ENCODE results near the gene CLCN5.
A peak's percentile ranks its signal among the peaks of the same experiment; 100 is the strongest.

CLCN5 gene

DNA sequence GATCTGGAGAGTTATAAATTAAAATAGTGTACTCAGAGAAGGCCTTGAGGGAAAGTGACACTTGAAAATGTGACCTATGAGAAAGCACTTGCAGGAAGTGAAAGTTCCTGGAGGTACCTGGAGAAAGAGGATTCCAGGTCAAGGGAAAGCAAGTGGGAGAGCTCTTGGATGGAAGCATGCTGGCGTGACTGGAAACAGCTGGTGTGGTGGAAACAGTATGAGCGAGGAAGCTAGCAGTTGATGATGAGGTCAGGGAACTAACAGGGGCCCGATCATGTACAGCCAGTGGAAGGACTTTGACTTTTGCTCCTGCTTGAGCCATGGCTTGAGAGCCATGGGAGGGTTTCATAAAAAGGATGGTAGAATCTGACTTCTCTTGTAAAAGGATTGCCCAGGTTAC, 9.5 kb upstream of the CLCN5 start:
- DNase-seq (ENCODE audit: low read depth) = no peak
- no peak overlapping the region for H3K4me3 ChIP-seq (ENCODE audit: low read length)

DNA sequence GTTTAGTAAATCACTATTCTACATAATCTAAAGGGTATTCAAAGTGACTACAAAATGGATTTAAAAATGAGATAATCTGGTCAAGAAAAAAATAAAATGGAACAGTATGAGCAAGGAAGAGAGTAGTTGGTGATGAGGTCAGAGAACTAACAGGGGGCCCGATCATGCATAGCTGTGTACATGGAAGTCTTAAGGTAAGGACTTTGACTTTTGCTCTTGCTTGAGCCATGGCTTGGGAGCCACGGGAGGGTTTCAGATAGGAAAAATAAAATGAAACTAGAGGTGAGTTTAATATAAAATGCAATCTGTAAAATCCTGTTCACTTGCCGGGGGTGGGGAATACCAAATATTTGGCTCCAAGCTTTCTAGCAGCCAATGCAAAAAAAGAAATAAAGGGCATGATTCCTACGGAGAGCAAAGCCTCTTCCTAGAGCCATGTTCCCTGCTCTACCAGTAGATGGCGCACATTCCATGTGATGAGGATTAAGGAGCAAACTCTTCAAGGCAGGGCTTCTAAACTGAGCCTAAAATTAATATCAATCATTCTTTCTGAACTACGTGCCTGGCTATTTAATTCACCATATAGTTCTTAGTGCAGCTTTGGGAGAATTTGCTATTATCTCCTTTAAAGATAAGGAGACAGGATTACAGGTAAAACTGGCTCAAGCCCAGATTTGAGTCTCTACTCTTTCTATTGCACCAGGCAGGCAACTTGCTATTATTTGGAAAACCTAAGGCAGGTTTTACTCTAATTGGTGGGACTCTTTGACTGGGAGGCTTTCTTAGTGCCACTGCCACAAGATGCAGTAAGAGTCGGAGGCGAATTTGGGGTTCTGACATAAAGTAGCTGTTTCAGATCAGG, 6.8 kb upstream of the CLCN5 start:
- TF ChIP-seq, protein P1, sequence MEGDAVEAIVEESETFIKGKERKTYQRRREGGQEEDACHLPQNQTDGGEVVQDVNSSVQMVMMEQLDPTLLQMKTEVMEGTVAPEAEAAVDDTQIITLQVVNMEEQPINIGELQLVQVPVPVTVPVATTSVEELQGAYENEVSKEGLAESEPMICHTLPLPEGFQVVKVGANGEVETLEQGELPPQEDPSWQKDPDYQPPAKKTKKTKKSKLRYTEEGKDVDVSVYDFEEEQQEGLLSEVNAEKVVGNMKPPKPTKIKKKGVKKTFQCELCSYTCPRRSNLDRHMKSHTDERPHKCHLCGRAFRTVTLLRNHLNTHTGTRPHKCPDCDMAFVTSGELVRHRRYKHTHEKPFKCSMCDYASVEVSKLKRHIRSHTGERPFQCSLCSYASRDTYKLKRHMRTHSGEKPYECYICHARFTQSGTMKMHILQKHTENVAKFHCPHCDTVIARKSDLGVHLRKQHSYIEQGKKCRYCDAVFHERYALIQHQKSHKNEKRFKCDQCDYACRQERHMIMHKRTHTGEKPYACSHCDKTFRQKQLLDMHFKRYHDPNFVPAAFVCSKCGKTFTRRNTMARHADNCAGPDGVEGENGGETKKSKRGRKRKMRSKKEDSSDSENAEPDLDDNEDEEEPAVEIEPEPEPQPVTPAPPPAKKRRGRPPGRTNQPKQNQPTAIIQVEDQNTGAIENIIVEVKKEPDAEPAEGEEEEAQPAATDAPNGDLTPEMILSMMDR (conservative IDR thresholded peaks at IDR 0.05; ENCODE audit: low read length) = peak; percentile 86
- DNase-seq (ENCODE audit: low read depth) = peak; percentile 50

More for the DNA sequence above, 9.5 kb upstream of the CLCN5 start:
- TF ChIP-seq, protein P1 (conservative IDR thresholded peaks at IDR 0.05; ENCODE audit: low read length) = no peak

DNA sequence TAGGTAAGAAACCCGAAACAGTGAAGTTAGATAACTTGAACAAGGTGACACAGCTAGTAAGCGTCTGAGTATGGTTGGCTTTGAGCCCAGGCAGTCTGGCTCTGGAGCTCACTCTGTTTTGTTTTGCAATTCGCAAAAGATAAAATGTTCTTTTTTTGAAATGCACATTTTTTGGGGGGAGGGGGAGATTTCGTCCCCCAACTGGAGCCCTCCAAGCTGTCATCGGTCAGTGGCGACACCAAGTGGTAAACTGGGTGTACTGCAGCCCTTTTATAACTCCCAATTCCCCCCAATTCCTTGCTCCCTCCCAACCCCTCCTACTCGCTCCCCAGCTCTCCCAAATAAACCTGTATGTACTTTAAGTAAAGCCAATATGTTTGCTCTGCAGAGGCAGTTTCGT, 2.8 kb upstream of the CLCN5 start:
- DNase-seq (ENCODE audit: low read depth) = peak; percentile 60
- TF ChIP-seq, protein P1 (conservative IDR thresholded peaks at IDR 0.05; ENCODE audit: low read length) = peak; percentile 74
- H3K4me3 ChIP-seq (ENCODE audit: low read length) = no peak overlapping the region

More for the DNA sequence above, 6.8 kb upstream of the CLCN5 start:
- no peak overlapping the region for H3K4me3 ChIP-seq (ENCODE audit: low read length)

DNA sequence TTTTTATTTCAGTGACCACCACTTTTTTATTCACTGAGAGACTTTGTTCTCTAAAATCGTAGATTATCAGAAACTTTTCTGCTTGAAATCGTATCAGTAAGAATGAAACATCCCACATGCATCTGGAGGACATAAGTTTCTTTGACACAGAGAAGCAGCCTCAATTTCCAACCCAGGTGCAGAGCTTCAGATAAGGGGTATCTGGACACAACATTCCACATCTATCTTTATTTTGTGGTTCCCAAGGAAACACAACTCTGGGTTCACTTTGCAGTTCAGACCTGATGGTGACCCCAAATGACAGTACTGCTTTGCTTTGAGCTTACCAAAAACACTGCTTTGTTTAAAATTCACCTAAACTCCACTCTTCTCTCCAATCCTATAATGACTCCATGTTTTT, 1.3 kb upstream of the CLCN5 start:
- no peak for DNase-seq (ENCODE audit: low read depth)
- TF ChIP-seq, protein P1 (conservative IDR thresholded peaks at IDR 0.05; ENCODE audit: low read length) = no peak
- no peak overlapping the region for H3K4me3 ChIP-seq (ENCODE audit: low read length)

DNA sequence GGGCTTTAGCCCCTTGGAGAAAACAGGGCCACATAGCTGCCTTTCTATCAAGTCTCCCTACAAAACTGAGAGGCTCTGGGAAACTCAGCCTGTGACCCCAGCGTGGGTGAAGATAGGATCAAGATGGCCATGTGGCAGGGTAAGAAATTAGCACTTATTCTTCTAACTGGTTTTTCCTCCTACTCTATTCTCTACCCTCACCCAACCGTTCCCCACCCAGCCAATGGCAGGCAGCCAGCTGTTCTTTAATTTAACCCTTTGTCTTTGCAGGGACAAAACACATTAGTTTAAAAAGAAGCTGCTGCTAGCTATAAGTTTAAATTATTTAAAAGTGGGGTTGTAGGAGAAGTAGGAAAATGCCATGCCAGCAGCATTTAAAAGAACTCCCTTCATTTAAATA, 2.8 kb downstream of the CLCN5 start:
- TF ChIP-seq, protein P1 (conservative IDR thresholded peaks at IDR 0.05; ENCODE audit: low read length) = no peak
- H3K4me3 ChIP-seq (ENCODE audit: low read length) = no peak overlapping the region
- DNase-seq (ENCODE audit: low read depth) = no peak

- H3K4me3 ChIP-seq (ENCODE audit: low read length) = no peak overlapping the region
- DNase-seq (ENCODE audit: low read depth) = peak; percentile 67
- TF ChIP-seq, protein P1 (conservative IDR thresholded peaks at IDR 0.05; ENCODE audit: low read length) = no peak
Measured at GRCh38 chrX:49930039-49930438, 7.6 kb downstream of the CLCN5 start.

DNA sequence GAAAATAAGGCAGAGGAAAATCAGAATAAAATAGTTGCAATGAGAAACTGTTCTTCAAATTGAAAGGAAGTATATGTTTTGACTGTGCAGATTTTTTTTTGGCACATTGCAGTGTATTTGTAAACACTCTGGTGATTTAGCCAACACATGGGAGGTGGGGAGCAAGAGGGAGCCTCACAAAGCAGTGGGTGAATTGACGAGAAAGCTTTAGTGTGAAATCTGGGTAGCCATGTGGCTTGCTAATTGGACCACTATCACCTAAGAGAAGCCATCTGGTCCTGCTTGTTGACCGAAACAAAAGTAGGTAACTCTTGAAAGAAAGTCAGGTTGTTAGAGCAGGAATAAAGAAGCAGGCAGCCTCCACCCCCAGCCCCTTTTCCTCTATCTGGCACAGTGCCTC, 10.4 kb downstream of the CLCN5 start:
- no peak for DNase-seq (ENCODE audit: low read depth)
- H3K4me3 ChIP-seq (ENCODE audit: low read length) = no peak overlapping the region
- TF ChIP-seq, protein P1 (conservative IDR thresholded peaks at IDR 0.05; ENCODE audit: low read length) = no peak
